ENCODE results near the gene RNASEH2C.

DNA sequence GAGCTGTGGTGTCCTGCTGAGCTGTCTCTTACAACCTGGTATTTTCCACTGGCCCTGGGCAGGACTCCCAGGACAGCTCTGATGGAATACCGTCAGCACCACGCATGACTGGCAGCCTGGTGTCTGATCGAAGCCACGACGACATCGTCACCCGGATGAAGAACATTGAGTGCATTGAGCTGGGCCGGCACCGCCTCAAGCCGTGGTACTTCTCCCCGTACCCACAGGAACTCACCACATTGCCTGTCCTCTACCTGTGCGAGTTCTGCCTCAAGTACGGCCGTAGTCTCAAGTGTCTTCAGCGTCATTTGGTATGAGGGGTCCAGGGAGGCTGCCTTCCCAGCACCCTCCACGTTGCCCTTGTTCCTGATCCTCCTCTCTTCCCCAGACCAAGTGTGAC, 6.2 kb downstream of the RNASEH2C start:
- TF ChIP-seq POLR2A (IDR thresholded peaks at IDR 0.05) (no peak), CTCF (IDR thresholded peaks at IDR 0.05) (no peak)
